Upper lobe of left lung (tissue), 6 donors: Measurements from ENCODE around the gene TLCD3A. TPM values are rescaled to one million over a fixed set of nuclear protein-coding genes. Genes with fewer than 3 reads are reported as not detected.

Source experiments
- ATAC-seq, 2 donors: fragments of 200-7000 bp; cut with Tn5 transposase; one replicate each; pipeline ENCODE4 v1.9.1; 2022; ENCODE audit warnings: mild to moderate bottlenecking in 2 of 2, moderate library complexity in 2 of 2; ENCODE audit not compliant: low FRiP score in 2 of 2
- DNase-seq, 2 donors: peaks; one replicate each; pipeline ENCODE4 v3.0.0-alpha.2; 2019 to 2020
- H3K27ac ChIP-seq, 4 donors: fragments of 200-600 bp; sonication (generic); one replicate each; pipeline ENCODE4 v1.5.1; 2016 to 2019
- H3K27me3 ChIP-seq, 4 donors: fragments of 200-600 bp; sonication (generic); one replicate each; pipeline ENCODE4 v1.5.1; 2017 to 2019
- H3K36me3 ChIP-seq, 4 donors: fragments of 200-600 bp; sonication (generic); one replicate each; pipeline ENCODE4 v1.5.1; 2016 to 2019
- H3K4me1 ChIP-seq, 4 donors: fragments of 200-600 bp; sonication (generic); one replicate each; pipeline ENCODE4 v1.5.1; 2018 to 2019
- H3K4me3 ChIP-seq, 4 donors: fragments of 200-600 bp; sonication (generic); one replicate each; pipeline ENCODE4 v1.5.1; 2017 to 2019; ENCODE audit warnings: mild to moderate bottlenecking in 2 of 4, moderate library complexity in 1 of 4
- H3K9me3 ChIP-seq, 4 donors: fragments of 200-600 bp; sonication (generic); one replicate each; pipeline ENCODE4 v1.5.1; 2018 to 2019
- CTCF ChIP-seq, 6 experiments: fragments of 450-650 bp in 4 of 6; fragments of 200-600 bp in 2 of 6; sonication (generic) in 2 of 6; IDR thresholded peaks; one replicate each; pipeline ENCODE4 v1.5.1; 2016 to 2019; ENCODE audit warnings: antibody characterized with exemption in 6 of 6
- EP300 ChIP-seq, 4 donors: sonication (generic); formaldehyde crosslinking; IDR thresholded peaks; one replicate each; pipeline ENCODE4 v1.5.1; 2017; ENCODE audit warnings: antibody characterized with exemption in 4 of 4, control low read depth in 2 of 4
- POLR2A ChIP-seq, 4 donors: fragments of 450-650 bp; IDR thresholded peaks; one replicate each; pipeline ENCODE4 v1.5.1; 2016 to 2017; ENCODE audit warnings: antibody characterized with exemption in 4 of 4, mild to moderate bottlenecking in 2 of 4
- POLR2AphosphoS5 ChIP-seq, 2 donors: sonication (generic); formaldehyde crosslinking; IDR thresholded peaks; one replicate each; pipeline ENCODE4 v1.5.1; 2017; ENCODE audit warnings: antibody characterized with exemption in 2 of 2
- WGBS, 2 donors: methylation state at CpG; one replicate each; pipeline ENCODE4 v1.1.5; 2017 to 2018; 5-methylcytosine and 5-hydroxymethylcytosine counted together
- total RNA-seq, 6 donors: library from RNA; depleted of rRNA in 4 of 6; stranded (reverse); fragments of >200 nt in 4 of 6; gene quantifications; one replicate each; pipeline versions ENCODE4 v1.1.0 to v1.2.1, GENCODE V29; 2016 to 2021
- donor health status: DM: no; HTN: no; CAD: no; lungs with moderate emphysema.
- donor health status: DM: no; HTN: yes; CAD: no; lungs with severe emphysema.

The TLCD3A gene
- total RNA-seq, 6 donors from 2014 or later: 5.1 to 37.8 (median 11.7) TPM

GRCh38 chr17:791829-792228 lies 59.4 kb downstream of the TLCD3A start:
- Histone ChIP-seq H3K27ac (no peak overlapping the region), H3K9me3 (no peaks in the 10 kb centered on the region), H3K4me1 (peaks cover 0 to 13% (median 8%) of the 10 kb centered on the region in 4 donors), H3K36me3 (peaks cover 14 to 49% (median 37%) of the 10 kb centered on the region in 4 donors), H3K27me3 (no peaks in the 10 kb centered on the region), H3K4me3 (no peak overlapping the region)
- no peak for ATAC-seq
- no peak for DNase-seq
- TF ChIP-seq EP300 (IDR thresholded peaks at IDR 0.05): no peak
- TF ChIP-seq POLR2A (IDR thresholded peaks at IDR 0.05): no peak
- TF ChIP-seq CTCF (IDR thresholded peaks at IDR 0.05): no peak
- TF ChIP-seq POLR2AphosphoS5 (IDR thresholded peaks at IDR 0.05): no peak
- 87 to 89% methylated on average over 19 of the region's 19 CpGs for WGBS, 2 donors

GRCh38 chr17:792277-792676 lies 59.9 kb downstream of the TLCD3A start:
- Histone ChIP-seq H3K4me3 (no peak overlapping the region), H3K27me3 (no peaks in the 10 kb centered on the region), H3K27ac (no peak overlapping the region), H3K4me1 (peaks cover 2 to 13% (median 8%) of the 10 kb centered on the region in 4 donors), H3K36me3 (peaks cover 14 to 49% (median 37%) of the 10 kb centered on the region in 4 donors), H3K9me3 (no peaks in the 10 kb centered on the region)
- ATAC-seq (no peak), DNase-seq (no peak)
- TF ChIP-seq POLR2AphosphoS5 (IDR thresholded peaks at IDR 0.05) (no peak), POLR2A (IDR thresholded peaks at IDR 0.05) (no peak), EP300 (IDR thresholded peaks at IDR 0.05) (no peak), CTCF (IDR thresholded peaks at IDR 0.05) (no peak)
- 79 to 85% methylated on average over 9 of the region's 9 CpGs for WGBS, 2 donors

Other genes starting within 250 kb of the TLCD3A start
- 100 to 1,000 TPM in 1 of 6 donors, 10 to 100 TPM in 5; 32.2 to 101 (median 64.7) TPM for gene VPS53, start 17.8 kb upstream of the TLCD3A start, total RNA-seq
- 10 to 100 TPM; 17.6 to 79.6 (median 21.5) TPM for gene GEMIN4, start 19.7 kb downstream of the TLCD3A start, total RNA-seq
- 10 to 100 TPM; 41.0 to 92.2 (median 51.8) TPM for gene GLOD4, start 49.7 kb downstream of the TLCD3A start, total RNA-seq
- gene MRM3, start 49.8 kb downstream of the TLCD3A start, total RNA-seq: 10 to 100 TPM in 5 of 6 donors, 1 to 10 TPM in 1; 9.8 to 17.8 (median 13.2) TPM
- gene NXN, start 247.2 kb downstream of the TLCD3A start, total RNA-seq: 10 to 100 TPM; 32.4 to 63.1 (median 52.2) TPM